GM19025 (cell line): ENCODE data around the gene ZNF423.
"Not testable (repeated sequence)": the region's sequence is repeated elsewhere in the genome, so short reads cannot be mapped to it uniquely, and the experiment has no call there.

Experiments
- ATAC-seq: cut with Tn5 transposase; IDR thresholded peaks from one replicate; pipeline ENCODE4 v1.9.1; 2021; ENCODE audit warnings: mild to moderate bottlenecking, low read depth, moderate library complexity; ENCODE audit not compliant: unreplicated experiment

The ZNF423 gene

DNA sequence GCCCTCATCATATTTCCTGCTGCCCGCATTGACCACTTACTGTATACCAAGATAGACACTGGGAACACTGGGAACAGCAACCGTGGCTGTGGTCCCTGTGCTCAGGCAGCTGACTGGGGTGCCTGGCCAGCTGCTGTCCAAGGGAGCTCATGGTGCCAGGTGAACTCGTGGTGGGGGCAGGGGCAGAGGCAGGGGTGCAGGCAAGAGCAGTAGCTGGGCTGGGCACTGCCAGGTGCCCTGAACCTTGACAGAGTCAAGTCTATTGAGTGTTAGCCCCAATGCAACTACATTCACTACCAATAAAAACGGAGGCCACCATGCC lies 279.8 kb downstream of the ZNF423 start:
- ATAC-seq: no peak

- ATAC-seq: peak; percentile 99
Measured at GRCh38 chr16:49575346-49576172, 280.4 kb downstream of the ZNF423 start.

- no peak for ATAC-seq
Measured at GRCh38 chr16:49574826-49575225, 281.1 kb downstream of the ZNF423 start.

- ATAC-seq: no peak
Measured at GRCh38 chr16:49567950-49568349, 288.0 kb downstream of the ZNF423 start.

- ATAC-seq: no peak
Measured at GRCh38 chr16:49566432-49566831, 289.5 kb downstream of the ZNF423 start.

GRCh38 chr16:49564496-49565229 lies 291.2 kb downstream of the ZNF423 start:
- ATAC-seq: no peak

- ATAC-seq: no peak
Measured at GRCh38 chr16:49563666-49564065, 292.2 kb downstream of the ZNF423 start.

GRCh38 chr16:49562894-49563293 lies 293.0 kb downstream of the ZNF423 start:
- not testable (repeated sequence) for ATAC-seq

- no peak for ATAC-seq
Measured at GRCh38 chr16:49562228-49562627, 293.7 kb downstream of the ZNF423 start.

DNA sequence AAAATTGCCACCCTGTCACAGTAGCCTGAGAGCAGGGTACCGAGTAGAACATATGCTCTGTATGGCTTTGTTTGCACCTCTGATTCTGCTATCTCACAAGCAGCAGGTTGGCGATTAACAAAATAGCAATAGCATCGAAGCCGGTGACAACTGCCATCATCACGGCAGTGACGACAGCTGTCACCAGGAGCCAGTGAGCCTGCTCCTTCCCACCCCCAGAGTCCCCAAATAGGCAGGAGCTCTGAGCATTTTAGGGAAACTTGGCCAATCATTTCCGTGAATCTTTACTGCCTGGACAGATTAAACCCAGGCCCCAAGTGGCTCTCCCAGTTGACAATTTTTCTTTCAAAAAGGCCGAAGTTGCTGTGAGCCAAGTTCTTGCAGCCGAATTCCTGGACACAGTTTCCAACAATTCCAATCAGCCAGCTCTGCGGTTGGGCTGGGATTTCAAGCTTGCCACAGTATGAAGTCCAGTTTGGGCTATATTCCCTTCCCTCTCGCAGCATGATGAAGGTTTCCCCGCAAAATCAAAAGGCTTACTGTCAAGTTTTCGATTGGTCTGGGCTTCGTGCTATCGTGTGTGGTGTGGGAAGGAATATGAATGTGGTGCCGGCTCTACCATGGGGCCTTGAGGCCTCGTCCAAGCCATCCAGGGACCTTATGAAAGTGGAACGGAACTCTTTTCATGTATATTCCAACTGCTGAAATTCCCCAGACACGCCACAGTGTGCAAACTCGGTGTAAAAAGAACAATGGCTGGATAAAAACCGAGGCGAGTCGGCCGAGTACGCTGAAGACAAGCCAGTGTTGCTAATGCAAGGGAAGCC lies 295.7 kb downstream of the ZNF423 start:
- ATAC-seq: no peak

GRCh38 chr16:49559242-49559641 lies 296.7 kb downstream of the ZNF423 start:
- no peak for ATAC-seq

GRCh38 chr16:49558451-49558850 lies 297.5 kb downstream of the ZNF423 start:
- ATAC-seq: no peak

DNA sequence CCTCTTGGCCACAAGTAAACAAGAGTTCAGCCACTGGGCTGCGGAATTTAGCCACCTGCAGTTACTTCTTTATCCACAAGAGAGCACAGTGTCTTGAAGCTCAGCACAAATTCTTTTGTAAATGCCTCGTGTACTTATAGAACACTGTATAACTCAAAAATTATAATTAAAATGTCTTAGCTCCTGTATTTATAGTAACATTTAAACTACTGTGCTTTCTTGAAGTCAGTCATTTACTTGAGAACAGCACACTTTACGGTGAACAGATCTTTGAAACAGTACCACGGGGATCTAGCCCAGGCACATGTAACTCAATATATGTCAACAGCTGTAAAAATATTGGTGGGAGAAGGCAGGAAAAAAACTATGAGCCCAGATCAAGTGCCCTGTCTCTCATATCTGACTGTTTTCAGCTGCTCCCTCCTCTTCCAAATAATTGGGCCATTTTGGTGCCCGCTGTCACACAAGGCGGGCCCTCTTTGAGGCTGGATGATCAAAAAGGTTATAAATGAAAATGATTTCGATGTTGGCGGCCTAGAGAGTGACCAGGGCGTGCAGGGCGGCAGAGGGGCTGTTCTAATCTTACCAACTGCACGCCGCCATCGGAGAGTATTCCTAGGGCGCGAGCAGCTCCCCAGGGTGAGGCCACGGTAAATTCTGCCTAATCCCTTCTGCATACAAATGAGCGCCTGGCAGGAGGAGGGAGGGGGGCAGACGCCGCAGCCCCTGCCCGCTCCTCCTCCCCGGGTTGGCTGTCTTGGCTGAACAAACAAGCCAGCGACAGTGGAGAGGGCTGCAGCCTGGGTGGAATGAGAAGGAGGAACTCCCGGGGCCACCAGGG lies 299.1 kb downstream of the ZNF423 start:
- ATAC-seq: no peak

- ATAC-seq: no peak
Measured at GRCh38 chr16:49556249-49556605, 299.7 kb downstream of the ZNF423 start.

DNA sequence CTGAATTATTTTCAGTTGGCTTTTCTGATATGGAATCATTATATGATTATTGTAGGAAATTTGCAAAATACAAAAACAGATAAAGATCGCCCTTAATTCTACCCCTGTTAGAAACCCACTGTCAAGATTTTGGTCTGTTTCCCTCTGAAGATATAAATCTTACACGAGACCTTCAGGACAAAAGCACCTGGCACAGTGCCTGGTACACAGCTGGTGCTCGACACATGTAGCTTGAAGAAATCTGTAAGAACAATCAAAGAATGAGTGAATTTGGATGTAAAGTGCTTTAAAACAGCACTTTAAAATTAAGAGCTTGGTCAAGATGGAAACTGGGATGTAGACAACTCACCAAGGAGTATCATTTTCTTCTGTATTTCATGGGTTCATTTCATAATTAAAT lies 301.2 kb downstream of the ZNF423 start:
- ATAC-seq: no peak

DNA sequence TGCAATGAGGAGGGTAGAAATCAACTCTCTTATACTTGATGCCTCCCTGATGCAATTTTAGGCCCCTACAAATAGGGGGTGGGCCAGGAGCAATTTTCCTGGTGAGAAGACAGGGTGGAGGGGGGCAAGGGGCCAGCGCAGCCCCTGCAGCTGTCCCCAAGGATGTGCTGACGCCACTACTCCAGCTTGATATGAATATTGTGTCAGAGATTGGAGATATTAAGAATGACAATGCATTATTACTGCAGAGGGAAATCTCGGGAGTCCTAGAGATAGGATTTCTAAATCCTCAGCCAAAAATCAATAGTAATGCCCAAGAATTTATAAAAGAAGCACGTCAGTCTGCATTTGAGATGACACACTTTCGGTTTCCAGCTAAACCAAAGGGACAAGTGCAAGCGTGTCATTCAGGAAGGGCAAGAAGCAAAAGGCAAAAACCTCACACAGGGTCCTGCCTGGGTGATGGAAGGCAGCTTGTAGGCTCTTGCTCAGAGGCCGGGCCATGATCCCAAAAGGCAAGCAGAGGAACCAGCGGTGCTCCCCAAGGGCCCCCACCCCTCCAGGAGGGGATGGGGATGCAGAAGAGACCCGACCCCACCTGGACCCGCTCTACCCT lies 303.5 kb downstream of the ZNF423 start:
- no peak for ATAC-seq

DNA sequence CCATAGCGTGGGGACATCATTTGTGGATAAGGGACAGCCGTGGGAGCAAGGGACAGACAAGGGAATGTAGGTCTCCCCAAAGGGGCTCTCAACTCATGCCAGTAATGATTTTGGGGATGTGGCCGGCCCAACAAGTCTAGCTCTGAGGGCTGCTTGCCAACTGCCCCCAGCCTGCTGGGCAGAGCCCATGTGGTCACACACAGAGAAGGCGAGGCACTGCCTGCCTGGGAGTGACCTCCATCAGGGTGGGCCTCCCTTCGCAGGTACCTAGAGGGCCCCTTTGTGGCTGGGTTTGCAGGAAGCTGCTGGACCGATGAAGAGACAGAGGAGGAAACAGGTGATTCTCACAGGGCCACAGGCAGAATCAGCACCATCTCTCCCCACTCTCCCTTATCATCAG lies 305.2 kb downstream of the ZNF423 start:
- ATAC-seq: no peak

DNA sequence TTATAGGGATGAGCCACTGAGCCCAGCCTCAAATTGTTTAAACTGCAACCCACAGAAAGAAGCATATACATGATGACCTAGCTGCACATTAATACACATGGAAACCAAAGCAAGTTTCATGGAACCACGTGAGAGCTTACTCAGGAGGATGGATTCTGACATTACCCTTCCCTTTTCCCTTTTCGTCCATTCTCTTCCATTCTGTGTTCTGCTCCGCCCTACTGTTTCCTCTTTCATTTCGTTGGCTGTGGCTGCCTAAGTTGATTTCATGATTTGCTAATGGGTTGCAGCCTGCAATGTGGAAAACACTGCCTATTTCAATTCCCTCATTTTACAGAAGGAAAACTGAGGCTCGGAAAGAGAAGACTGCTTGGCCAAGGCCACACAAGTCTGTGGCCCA lies 305.8 kb downstream of the ZNF423 start:
- ATAC-seq: no peak

DNA sequence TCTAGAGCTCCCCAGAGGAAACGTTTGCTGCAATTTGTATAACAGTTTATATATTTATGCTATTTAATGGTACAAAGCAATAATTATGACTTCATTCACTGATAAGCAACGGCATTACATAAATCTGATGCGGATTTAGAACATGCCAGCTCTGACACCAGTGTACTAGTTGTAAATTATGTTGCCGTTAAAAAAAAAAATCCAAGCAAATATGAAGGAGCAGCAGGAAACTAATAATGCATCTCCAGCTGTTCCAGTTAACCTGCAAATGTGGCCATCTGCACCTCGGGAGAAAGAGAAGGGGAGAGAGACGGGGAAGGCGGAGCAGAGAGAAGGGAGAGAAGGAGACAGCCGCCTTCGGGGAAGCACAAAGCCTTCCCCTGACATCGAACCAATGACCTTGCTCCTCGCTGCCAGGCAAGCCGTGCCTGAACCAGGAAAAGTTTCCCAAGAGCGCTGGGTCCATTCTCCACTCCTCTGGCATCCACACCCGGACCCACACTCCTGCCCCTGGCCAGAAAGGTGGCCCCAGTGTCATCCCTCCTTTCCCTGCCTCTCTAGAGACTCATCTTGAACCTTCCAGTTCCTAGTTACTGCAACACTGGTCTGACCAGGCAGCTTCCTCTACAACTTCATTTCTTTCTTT lies 307.5 kb downstream of the ZNF423 start:
- ATAC-seq: no peak
